Measurements from ENCODE around the gene PTPRU.

Gene PTPRU

GRCh38 chr1:29264773-29265389 is 28.6 kb downstream of the PTPRU start:
- no peak for DNase-seq (ENCODE audit: low read depth in 2 of 2, low spot score in 1 of 2)

- DNase-seq (ENCODE audit: low read depth in 2 of 2, low spot score in 1 of 2): no peak
Observed at GRCh38 chr1:29266912-29267311, 30.6 kb downstream of the PTPRU start.

DNA sequence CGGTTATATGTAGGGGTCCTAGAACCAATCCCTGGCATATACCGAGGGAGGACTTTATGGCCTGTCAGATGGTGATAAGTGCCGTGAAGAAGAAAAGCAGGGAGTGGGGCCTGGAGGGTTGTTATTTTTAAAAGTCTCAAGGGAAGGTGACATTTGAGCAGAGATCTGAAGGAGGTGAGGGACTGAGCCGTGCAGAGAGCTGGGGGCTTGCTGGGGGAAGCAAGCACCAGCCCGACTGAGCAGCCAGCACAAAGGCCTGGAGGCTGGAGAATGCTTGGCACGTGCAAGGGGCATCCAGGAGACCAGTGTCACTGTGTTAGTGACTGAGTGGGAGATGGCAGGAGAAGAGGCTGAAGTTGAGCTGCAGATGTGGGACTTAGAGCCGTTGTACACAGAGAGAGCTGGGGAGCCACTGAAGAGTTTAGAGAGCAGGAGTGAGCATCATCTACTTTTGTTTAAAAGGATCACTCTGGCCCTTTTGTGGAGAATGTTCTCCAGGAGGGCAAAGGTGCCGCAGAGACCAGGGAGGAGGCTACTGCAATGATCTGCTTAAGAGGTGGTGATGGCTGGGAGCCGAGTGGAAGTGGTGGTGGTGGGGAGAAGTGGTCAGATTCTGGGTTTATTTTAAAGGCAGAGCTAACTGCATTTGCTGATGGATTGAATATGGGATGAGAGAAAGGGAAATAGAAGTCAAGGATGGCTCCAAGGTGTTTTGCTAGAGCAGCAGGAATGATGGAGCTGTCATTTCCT is 31.2 kb downstream of the PTPRU start:
- DNase-seq (ENCODE audit: low read depth in 2 of 2, low spot score in 1 of 2): no peak

GRCh38 chr1:29269382-29269781 is 33.1 kb downstream of the PTPRU start:
- no peak for DNase-seq (ENCODE audit: low read depth in 2 of 2, low spot score in 1 of 2)

DNA sequence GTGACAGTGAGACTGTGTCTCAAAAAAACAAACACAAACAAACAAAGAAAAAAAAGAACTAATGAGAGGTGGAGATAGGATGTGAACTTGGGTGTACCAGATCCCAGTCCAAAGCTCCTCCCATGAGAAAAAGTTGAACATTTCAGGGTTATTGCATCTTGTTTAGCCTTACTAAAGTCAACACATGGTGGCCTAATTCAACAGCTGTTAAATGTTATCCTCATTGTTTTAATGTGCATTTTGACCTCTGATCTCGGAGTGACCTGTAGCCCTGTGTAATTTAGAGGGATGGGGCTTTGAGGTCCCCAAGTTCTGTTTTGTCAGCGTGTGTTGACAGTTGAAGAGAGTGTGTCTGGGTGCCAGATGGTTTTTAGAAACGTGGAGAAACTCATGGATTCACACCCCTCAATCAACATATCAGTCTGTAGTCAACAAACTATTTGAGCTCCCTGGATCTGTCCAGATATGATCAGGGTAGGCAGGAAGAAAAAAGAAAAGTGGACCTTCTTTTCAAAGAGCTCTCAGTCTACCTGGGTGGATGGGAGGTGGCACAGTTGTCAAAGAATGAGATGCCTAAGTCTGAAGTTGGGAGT is 34.7 kb downstream of the PTPRU start:
- DNase-seq (ENCODE audit: low read depth in 2 of 2, low spot score in 1 of 2): no peak

DNA sequence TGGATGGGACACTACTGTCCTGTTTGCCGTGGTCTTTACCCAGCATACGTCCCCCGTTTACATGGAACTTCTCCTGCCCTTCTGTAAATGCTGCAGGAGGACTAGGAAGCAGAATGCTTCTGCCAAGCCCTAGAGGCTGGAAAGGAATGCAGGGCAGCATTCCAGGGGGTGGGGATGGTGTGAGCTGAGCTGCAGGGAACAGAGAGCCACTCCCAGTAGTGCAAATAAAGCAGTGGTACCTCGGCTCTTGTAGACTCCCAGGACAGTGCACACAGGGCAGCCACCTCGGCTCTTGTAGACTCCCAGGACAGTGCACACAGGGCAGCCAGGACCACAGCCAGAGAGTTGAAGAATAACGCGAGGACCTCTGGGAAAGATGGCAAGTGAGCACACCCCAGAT is 35.4 kb downstream of the PTPRU start:
- DNase-seq (ENCODE audit: low read depth in 2 of 2, low spot score in 1 of 2): no peak

DNA sequence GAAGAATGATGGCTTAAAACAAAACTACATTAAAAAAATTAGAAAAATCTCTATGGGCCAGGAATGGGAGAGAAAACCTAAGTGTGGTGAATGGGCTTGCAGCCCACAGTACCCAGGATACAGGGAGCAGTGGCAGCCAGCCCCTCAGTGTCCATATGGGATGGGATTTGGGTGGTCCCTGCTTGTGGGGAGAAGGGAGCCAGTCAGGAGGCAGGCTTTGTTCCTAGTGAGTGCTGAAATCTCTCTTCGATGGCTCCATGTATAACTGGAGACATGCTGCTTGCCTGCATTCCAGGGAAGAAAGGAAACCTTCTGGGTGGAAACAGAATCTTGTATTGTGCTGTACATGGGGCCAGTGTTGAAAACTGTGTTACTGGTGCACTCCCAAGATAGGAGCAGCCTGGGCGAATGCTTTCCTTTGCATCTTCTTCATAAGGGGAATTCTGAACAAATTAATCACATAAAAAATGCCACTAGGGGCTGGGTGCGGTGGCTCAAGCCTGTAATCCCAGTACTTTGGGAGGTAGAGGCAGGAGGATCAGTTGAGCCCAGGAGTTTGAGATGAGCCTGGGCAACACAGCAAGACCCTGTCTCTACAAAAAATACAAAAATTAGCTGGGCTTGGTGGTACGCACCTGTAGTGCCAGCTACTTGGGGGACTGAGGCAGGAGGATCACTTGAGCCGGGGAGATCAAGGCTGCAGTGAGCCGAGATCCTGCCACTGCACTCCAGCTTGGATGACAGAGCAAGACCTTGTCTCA is 36.0 kb downstream of the PTPRU start:
- DNase-seq (ENCODE audit: low read depth in 2 of 2, low spot score in 1 of 2): no peak

GRCh38 chr1:29275435-29275834 is 39.1 kb downstream of the PTPRU start:
- DNase-seq (ENCODE audit: low read depth in 2 of 2, low spot score in 1 of 2): no peak

- DNase-seq (ENCODE audit: low read depth in 2 of 2, low spot score in 1 of 2): no peak
Observed at GRCh38 chr1:29278124-29278523, 41.8 kb downstream of the PTPRU start.

- no peak for DNase-seq (ENCODE audit: low read depth in 2 of 2, low spot score in 1 of 2)
Observed at GRCh38 chr1:29279406-29279805, 43.1 kb downstream of the PTPRU start.

DNA sequence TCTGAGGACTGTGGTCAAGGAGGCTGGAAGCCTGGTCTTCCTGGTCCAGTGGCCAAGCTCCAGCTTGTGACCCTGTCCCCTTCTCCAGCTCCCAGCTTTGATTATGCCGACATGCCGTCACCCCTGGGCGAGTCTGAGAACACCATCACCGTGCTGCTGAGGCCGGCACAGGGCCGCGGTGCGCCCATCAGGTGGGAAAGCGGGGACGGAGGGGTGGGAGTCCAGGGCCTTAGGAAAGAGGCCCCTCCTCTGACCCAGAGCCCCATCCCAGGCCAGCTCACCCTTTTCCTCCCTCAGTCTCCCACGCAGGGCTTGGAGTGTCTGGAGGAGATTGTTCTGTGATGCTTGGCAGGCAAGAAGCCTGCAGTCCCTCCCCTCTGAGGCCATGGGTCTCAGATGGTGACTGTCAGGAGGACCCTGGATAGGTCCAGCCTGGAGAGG is 43.6 kb downstream of the PTPRU start:
- no peak for DNase-seq (ENCODE audit: low read depth in 2 of 2, low spot score in 1 of 2)

GRCh38 chr1:29280409-29281131 is 44.2 kb downstream of the PTPRU start:
- no peak for DNase-seq (ENCODE audit: low read depth in 2 of 2, low spot score in 1 of 2)

GRCh38 chr1:29281571-29281970 is 45.2 kb downstream of the PTPRU start:
- no peak for DNase-seq (ENCODE audit: low read depth in 2 of 2, low spot score in 1 of 2)

- DNase-seq (ENCODE audit: low read depth in 2 of 2, low spot score in 1 of 2): no peak
Observed at GRCh38 chr1:29282135-29282923, 46.0 kb downstream of the PTPRU start.

GRCh38 chr1:29282924-29283803 is 46.8 kb downstream of the PTPRU start:
- no peak for DNase-seq (ENCODE audit: low read depth in 2 of 2, low spot score in 1 of 2)

DNA sequence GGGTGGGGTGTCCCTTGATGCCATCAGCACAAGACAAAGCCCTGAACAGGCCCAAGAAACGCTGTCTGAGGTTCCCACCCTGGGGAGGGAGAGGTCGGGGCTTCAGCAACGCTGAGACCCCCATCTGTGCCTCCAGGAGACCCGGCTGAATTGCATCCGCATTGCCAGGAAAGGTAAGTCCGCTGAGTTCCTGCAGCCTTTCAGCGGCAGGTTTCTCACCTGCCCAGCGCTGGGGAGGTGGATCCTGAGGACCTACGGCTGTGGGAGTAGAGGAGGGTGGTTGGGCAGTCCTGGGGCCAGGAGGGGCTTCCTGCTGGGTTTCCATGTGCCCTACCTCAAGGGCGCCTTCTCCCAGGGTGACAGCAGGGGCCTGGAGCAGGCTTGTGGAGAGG is 47.5 kb downstream of the PTPRU start:
- DNase-seq (ENCODE audit: low read depth in 2 of 2, low spot score in 1 of 2): no peak

GRCh38 chr1:29284286-29284960 is 48.1 kb downstream of the PTPRU start:
- DNase-seq (ENCODE audit: low read depth in 2 of 2, low spot score in 1 of 2): no peak

- no peak for DNase-seq (ENCODE audit: low read depth in 2 of 2, low spot score in 1 of 2)
Observed at GRCh38 chr1:29284961-29285560, 48.7 kb downstream of the PTPRU start.

All from stimulated activated CD8-positive, alpha-beta memory T cell treated with anti-CD3 and anti-CD28 coated beads, Interleukin-4, amount 100 ng/mL, for 1 hour (primary cell).